NCI-H146 (cell line): ENCODE results near the gene SYTL3.
A peak's percentile ranks its signal among the peaks of the same experiment; 100 is the strongest.
"Not testable (repeated sequence)": the region's sequence is repeated elsewhere in the genome, so short reads cannot be mapped to it uniquely, and the experiment has no call there.

ENCODE experiments used
- DNase-seq: peaks from one replicate; lab custom pipeline; 2025; lab: John Stamatoyannopoulos, UW

Gene SYTL3

DNA sequence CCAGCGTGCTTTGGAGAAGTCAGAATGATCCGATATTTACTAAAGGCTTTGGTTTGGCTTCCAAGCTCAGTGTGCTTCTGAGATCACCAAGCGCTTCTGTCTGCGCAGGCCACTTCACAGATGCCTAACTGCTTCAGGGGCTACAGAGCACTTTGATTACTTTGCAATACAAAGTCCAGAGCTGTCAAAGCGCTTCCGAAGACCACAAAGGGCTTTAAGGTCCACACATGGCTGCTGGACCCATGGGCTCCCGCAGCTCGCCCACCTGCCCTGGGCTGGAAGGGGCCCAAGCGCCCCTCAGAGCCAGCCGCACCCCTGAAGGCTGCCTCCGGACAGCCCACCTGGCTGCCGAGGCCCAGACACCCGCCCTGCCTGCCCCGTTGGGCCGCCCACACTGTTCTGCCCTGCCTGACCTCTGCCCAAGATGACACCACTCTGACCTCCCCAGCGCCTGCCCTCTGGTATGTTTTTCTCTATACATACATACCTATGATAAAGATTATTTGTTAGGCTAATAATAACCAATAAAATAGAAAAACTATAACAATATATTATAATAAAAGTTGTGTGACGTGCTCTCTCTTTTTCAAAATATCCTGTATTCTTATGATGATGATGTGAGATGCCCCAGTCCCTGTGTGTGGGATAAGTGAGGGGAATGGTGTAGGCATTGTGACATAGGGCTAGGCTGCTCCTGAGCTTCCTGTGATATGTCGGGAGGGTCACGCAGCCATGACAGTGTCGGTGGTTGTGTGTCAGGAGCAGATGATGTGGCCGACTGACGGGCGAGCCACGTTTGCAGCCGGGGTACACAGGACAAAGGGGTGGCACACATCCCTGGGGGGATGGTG is 27.9 kb upstream of the SYTL3 start:
- DNase-seq = no peak

DNA sequence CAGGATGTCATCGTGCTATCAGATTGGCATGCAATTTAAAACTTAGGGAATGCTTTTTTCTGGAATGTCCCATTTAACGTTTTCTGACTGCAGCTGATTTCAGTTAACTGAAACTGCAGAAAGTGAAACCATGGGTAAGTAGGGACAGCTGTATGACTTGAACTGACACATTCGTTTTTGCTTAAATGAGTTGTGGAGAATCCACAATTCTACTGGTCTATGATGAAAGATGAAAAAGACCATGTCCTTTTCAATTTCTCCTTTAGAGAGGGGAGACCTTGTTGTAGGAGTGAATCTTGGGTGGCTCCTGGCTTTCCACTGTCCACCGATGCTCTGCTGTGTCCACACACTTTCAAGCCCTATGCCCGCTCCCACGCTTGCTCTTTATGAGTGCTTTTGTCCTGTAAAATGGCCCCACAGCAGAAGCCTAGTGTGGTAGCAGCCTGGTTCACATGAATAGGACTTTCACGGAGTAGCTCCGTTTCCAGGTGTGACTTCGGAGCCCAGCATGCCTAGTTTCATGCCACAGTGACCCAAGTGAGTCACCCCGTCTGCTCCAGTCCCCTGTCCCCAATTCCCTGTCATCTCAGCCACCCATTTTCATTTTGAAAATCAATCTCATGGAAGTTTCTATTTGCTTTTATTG is 27.2 kb upstream of the SYTL3 start:
- no peak for DNase-seq

GRCh38 chr6:158624684-158625682 is 24.9 kb upstream of the SYTL3 start:
- DNase-seq = peak; percentile 79

DNA sequence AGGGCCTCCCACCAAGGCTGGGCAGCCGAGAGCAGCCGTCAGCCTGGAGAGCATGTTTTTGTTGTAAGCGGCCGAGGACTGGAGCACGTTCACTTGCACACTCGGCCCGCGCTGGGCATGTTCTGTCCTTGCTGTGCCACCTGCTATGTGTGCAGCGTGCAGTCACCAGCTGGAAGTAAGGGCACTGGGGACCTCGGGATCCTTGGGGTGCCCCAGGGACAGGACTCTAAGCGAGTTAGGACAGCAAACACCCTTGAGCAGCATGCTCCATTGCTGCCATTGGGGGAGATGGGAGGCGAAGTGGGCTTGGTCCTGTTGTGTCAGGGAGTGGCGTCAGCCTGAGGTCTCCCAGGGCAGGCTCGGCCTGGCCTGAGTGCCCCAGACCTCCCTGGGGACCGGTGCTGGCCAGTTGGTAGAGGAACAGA is 24.0 kb upstream of the SYTL3 start:
- no peak for DNase-seq

GRCh38 chr6:158626360-158627167 is 23.3 kb upstream of the SYTL3 start:
- no peak for DNase-seq

GRCh38 chr6:158627168-158627939 is 22.5 kb upstream of the SYTL3 start:
- DNase-seq = no peak

GRCh38 chr6:158627940-158628211 is 22.0 kb upstream of the SYTL3 start:
- DNase-seq = no peak

DNA sequence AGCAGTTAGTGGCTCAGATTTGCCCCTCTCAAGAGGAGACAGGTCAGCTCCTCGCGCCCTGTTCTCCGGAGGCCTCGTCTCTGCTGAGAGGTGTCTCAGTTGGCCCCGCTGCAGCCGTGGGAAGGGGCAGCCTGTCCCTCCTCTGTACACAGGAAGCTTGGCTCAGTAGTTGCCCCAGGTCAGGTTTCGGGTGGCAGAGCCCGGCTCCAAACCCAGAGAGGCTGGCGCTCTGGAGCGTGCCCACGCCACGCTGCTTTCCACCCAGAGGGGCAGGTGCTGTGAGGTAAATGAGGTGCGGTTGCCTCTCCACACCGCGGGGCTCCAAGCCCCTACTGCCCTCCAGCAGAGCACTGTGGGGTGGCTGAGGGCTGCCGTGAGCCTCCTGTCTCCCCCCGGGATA is 21.3 kb upstream of the SYTL3 start:
- DNase-seq = no peak

DNA sequence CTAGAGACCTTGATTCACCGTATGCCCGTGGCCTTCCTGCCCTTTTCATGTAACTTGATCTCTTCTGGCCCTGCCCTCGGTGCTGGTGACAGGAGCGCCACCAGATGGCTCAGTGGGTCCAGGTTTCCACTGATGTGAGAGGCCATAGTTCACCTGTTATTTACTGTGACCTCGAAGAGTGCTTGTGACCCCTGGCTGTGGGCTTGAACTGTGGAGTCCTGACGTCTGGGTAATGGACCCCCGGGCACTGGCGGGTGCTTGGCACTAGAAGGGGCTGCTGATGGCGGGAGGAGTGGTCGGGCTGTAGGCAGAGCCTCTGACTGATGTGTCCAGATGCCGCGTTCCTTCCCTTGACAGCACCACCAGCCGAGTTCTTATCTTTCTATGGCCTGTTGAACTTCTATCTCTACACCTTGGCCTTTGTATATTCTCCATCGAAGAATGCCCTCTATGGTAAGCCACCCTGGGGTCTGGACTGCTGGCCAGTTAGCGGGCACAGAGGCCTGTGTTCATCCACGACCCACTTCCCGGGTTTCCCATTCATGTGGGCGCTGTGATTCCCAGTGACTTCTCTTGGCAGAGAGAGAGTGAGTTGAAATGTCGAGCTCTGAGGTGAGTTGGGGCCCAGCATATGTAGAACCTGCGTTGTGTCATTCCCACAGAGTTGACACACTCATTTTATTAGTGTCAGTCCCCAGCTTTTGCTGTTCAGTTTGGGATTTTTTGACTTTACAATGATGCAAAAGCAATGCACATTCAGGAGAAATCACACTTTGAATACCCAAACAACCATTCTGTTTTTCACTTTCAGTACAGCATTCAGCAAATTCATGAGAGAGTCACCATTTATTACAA is 20.3 kb upstream of the SYTL3 start:
- DNase-seq = no peak

- DNase-seq = no peak
These were observed 18.8 kb upstream of the SYTL3 start for GRCh38 chr6:158630938-158631616.

DNA sequence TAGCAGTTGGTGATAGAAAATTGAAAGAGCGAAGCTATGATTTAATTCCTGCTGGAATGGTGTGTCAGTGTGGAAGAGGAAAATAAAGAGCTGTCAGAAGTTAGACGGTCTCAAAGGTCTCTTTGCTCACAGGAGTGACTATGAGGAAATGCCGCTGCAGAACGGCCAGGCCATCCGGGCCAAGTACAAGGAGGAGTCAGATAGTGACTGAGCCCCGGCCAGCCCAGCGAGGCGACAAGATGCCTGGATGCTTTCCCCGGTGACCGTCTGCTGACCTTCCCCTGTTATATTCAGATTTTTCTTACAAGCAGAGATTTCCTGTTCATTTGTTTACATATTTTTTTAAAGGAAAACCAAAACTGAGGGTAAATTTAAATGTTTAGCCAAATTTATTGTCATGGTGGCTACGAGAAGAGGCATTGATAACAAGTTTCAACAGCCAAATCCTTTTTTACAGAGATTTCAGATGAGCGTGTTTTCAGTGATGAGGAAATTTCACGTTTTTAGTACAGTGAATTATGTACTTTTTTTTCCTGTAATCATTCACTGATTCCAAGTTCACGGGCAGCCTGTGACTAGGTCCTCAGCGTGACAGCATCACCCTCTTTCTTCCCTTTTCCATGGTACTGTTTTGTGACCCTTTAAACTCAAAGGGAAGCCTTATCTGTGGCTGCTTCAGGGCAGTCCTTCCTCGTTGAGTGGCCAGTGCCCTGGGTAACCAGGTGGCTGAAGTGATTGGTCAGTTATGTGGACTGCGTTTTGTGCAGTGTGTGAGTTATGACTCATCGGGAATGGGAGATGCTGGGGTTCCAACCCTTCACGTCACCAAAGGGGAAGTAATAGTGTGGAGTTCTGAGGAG is 17.9 kb upstream of the SYTL3 start:
- no peak for DNase-seq

- not testable (repeated sequence) for DNase-seq
These were observed 17.2 kb upstream of the SYTL3 start for GRCh38 chr6:158632538-158633119.

DNA sequence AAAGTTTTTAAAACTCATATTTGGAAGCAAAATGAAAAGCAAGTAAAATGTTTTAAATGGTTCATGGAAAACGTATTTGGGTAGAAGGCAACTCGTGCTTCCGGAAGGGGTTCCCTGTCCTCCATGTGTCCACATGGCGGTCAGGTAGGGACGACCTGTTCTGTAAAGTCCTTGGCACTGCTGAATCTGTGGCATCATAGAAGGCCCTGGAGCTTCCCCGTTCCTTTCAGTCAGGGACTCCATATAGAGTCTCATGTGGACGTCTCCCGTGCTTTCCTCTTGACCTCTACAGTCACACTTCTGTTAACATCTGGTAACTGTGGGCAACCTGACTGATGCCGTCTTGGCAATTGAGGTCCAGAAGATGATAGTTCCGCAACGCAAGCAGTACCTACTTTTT is 16.7 kb upstream of the SYTL3 start:
- DNase-seq = no peak

DNA sequence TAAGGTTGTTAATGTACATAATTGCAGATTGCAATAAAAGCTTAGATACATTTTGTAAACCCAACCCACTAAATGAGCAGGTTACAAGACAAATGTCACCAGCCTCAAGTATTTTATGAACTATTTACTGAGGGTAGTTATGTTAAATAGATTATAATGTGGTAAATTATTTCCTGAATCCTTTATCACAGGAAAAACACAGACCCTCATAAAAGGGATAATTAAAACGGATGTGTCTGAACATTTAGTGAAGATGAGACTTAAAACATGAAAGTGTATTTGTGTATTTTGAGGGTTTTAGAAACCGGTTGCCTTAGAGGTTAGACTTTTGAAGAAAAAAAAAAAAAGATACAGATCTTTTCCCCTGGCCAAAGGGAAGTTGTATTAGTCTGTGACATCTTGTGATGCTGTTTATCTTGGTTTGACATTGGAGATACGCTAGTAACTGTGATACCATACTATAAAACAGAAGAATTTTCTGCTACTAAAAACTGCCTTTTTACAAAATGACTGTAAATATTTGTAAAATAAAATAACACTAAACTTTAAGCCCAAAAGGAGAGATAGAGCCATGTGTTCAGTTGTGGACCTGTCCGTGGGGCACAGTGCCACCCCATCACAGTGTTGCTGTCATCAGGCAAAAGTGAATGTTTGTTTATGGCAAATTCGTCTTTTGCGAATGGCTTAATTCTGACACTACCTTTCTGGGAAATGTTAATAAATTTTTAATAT is 15.0 kb upstream of the SYTL3 start:
- DNase-seq = no peak

DNA sequence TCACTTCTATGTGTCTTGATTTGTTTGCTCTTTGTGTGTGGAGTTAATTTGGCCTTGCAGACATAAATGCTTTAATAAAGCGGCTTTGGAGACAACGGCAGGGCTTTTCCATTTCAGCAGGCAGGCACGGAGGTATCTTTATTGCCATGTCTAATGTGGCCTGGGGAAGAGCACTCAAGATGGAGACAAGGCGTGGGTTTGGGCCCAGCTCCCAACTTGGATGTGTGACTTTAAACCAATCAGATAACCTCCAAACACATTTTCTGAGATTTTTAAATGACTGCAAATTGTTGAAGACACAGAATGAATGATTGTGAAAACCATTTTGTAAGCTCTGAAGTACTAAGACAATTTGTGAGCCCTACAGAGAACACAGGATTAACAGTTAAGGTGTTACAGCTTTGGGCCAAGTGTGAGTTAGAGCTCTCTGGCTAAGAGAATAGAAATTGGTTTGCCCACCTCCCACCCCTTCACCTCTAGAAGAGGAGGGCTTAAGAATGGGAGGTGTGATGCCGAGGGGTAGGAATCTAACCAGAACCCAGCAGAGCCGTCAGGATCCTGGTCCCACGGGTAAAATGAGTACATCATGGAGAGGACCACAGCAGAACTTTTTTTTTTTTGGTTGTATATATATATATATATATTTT is 14.3 kb upstream of the SYTL3 start:
- DNase-seq = no peak

- DNase-seq = no peak
These were observed 13.1 kb upstream of the SYTL3 start for GRCh38 chr6:158636778-158637177.

DNA sequence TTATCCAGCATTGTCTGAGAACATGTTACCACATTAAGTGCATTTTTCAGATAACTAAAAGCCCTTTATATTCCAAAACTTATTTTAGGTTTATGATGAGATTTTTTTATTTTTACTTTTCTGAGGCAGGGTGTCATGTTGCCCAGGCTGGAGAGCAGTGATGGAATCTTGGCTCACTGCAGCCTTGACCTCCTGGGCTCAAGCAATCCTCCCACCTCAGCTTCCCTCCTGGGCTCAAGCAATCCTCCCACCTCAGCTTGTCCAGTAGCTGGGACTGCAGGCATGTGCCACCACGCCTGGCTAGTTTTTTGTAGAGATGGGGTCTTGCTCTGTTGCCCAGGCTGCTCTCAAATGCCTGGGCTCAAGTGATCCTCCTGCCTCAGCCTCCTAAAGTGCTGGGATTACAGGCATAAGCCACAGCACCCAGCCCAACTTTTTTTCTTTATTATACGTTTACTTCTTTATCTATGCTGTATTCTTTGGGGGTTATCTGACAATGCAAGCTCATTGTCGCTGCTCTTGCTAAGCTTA is 11.5 kb upstream of the SYTL3 start:
- DNase-seq = no peak
